HG03159 (cell line): ENCODE data around the gene NSFL1C.
A peak's percentile ranks its signal among the peaks of the same experiment; 100 is the strongest.

Experiments used
- ATAC-seq: cut with Tn5 transposase; IDR thresholded peaks from one replicate; pipeline ENCODE4 v1.9.1; 2021; ENCODE audit warnings: mild to moderate bottlenecking, moderate library complexity; ENCODE audit not compliant: unreplicated experiment

NSFL1C gene

DNA sequence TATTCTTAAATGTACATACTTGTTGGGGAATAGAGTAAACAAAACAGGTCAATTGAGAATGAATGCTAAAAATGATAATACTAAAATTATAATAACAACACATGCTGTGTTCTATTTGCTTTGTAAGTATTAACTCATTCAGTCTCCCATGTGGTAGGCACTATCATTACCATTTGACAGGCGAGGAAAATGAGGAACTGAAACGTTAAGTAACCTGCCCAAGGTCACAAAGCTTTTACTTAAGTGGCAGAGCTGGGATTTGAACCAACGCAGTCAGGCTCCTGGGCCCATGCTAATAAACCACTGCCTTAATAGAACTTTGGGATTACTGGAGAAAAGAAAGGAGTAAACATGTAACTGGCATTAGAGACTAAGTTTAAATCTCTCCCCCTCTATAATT, 3.8 kb downstream of the NSFL1C start:
- ATAC-seq, result no peak

DNA sequence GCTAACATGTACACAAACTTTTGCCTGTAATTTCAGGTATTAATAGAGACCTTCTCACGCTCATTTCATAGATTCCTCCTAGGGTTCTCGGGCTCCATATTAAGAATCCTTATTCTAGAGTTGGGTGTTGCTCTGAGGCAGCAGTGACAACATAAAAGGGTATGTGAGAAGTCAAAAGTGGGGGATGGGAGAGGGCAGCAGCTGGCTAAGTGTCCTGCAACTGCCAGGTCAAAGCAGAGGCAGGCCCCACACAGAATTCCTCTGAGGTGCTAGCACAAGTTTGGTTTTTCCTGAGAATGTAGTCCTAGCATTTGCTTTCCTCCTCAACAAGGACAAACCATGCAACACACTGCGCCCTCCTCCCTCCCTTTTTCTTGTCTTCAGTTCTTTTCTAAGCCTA, 4.6 kb downstream of the NSFL1C start:
- ATAC-seq, result no peak

DNA sequence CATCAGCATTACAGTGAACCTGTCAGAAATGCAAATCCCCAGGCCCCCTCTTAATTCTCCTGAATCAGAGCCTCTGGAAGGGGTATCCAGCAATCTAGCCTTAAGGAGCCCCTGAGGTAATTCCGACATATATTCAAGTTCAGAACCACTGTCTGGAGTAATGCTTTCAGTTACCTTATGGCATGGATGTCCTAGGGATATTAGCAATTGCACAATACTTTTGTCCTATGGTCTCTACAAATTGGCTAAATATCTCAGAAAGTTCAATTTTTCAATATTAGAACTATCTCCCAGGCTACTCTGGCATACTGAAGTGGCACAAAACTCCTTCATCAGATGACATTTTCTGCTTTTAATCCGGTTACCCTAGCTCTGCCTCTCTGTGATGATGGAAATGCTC, 6.4 kb downstream of the NSFL1C start:
- no peak for ATAC-seq

DNA sequence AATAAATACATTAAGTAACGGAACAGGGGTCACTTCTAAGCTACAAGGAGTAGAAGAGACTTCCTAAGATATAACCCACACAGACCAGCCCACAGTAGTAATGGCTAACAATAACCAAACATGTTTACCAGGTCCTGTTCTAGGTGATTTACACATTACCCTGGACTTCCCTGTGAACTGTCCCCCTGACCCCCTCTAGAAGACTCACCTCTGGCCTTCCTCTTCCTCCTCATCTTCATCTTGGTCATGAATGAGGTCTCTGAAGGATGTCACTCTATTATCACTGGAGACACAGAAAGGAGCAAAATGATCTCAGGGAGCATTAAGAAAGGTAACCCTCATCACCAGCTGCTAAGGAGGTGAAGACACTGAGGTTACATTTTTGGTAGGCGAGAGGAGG, 8.7 kb downstream of the NSFL1C start:
- no peak for ATAC-seq

DNA sequence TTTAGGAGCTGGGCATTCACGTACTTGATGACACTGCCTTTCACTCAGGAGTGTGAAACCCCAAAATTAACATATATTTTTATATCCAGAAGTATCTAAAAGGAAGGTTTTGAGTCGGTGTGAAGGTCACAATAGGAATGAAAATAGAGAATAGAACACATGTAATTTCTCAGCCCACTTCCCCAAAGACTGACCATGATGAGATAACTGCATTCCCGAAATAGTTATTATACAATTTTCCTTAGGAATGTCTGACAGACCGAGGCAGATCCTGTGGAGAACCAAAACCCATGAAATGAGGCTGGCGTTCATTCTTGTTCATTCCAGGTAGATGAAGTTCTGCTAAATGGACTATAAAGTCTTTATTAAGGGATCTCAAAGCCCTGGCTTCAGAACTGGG, 10.3 kb downstream of the NSFL1C start:
- no peak for ATAC-seq

DNA sequence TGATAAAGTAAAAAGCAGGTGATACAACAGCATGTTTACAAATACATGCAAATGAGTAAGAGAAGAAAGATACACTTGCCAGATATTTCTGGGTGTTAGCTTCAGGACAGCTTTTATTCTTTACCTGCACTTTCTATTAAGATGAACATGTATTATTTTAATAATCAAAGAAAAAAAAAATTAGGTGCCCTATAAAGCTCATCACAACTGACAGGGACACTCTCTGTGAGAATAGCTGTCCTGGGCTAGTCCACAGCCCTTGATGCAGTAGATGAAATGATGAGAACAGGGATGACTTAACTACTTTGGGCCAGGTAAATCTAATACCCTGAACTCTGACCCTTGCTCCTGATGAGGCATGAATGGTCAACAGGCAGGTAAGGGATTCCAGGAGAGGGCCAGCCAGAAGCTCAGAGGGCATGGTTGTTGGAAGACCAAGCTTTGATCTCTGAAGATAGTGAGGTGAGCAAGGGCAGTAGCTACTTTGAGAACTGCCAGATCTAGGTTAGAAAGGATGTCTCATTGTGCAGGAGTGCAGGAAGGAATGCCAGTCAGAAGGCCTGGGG, 15.6 kb downstream of the NSFL1C start:
- ATAC-seq, result no peak

DNA sequence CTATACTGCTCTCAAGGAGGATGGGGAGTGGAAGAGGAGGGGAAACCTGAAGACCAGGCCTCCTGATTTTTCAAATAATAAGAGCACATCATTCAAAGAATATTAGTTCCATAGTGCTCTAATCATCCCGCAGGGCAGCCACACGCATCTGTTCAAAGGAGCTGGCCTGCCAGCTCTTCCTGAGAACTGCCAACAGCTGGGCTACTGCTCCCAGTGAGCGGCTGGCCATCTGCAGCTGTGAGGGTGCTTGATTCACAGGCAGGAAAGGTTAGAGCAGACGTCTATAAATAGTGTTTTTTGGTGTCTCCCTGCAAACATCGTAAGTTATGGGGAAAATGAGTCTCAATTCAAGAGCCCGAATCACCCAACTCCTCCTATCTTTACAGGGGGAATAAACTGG, 17.3 kb downstream of the NSFL1C start:
- ATAC-seq, result no peak

DNA sequence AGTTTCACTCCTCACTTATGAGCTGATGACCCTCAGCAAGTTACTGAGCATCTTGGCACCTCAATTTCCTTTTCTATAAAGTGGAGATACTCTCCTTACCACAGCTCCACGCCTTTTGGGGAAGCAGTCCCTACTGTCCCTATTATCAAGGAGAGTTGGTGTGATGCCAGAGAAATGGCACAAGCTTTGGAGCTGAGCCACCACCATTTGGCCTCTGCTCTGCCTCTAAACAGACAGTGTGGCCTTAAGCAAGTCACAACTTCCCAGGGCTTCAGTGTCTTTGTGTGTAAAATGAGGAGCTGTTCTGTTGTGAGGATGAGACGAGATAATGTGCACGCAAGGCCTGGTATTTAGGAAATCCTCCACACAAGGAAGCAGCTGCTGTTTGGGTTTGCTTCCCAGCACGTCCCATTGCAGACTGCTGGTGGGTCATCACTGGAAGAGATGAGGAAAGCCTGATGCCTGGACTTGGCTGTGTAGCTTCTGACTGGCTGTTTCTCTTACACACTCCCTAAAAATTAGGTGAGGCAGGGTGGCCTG, 18.5 kb downstream of the NSFL1C start:
- ATAC-seq, result no peak

DNA sequence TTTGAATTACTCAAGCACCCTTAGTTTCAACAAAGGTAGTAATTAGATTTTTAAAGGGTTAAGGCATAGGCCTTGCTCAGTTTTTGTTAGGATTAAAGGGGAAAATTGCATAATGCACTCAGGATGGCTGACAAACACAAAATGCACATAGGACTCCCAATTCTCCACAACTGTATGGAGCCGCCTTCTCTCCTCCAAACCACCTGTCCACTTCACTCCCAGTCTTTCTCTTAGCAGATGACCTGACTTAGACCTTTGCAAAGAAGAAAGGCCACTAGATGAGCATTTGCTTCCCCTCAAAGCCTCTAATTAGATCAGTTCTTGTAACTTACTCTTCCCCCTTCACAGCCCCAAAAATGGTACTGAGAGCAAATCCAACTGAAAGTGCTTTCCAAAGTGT, 20.1 kb downstream of the NSFL1C start:
- no peak for ATAC-seq

DNA sequence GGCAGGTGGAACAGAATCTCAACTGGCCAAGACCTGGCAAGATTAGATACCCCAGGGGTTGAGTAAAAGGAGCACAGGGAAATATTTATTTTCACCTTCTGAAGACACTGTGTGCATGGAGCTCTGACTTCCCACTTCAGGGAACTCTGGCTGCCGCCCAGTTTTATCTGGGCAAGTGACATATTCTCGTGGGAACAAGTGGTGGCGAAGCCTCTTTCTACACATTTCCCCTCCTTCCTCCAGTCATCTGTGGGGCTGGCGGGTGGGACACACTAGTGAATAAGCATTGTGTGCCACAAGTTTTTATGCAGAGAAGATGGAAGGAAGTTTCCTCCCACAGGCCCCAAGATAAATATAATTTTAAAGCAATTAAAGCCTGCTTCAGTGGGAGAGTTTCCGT, 23.6 kb downstream of the NSFL1C start:
- ATAC-seq, result no peak

DNA sequence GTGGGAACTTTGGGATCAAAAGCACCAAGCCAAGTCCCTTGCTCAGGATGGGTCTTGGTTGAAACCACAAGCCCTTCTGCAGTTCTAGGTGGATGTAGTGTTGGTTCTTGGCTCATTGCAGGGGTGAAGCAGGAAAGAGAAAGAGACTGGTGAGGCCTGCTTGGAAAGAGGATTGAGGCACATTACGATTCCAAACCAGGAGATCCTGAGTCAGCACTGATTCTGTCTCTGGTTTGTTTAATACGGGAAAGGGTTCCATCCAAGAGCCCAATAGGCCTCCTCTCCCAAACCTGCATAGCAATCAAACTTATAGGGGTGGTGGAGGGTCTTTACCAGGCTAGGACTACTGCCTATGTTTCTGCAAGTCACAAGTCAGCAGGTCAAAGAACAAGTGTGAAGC, 24.3 kb downstream of the NSFL1C start:
- no peak for ATAC-seq

DNA sequence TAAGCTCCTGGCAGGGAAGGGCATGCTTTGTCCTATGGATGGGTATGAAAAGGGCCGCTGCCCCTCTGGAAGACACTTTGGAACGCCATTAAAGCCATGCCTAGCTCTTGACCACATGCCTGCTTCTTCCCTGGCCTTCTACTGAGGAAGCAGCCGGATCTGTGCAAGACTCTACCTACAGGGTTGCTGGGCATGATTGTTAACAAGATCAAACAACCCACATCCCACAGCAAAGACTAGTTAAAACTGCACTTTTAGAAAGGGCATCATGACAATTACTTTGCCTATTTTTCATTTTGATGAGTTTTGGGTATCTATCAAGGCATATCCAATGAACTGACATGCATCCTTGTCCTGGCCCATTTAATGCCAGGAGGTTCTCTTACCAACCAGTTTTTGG, 25.5 kb downstream of the NSFL1C start:
- ATAC-seq, result no peak

DNA sequence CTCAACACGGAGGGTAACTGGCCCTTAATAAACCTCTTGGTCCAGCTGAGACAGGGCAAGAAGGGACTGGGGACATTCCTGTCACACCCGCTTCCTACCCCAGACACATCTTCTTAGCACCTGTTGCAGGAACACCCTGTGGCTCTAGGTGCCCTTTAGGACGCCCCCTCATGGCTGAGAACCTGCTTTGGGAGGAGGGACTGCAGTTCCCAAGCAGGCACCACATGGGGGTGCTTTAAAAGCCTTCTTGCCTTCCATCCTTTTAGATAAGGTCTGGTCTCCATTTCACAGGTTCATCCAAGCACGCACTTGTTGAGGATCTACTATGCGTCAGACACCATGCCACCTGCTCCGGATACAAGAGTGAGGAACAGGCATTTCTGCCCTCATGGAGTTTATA, 26.6 kb downstream of the NSFL1C start:
- ATAC-seq, result no peak

DNA sequence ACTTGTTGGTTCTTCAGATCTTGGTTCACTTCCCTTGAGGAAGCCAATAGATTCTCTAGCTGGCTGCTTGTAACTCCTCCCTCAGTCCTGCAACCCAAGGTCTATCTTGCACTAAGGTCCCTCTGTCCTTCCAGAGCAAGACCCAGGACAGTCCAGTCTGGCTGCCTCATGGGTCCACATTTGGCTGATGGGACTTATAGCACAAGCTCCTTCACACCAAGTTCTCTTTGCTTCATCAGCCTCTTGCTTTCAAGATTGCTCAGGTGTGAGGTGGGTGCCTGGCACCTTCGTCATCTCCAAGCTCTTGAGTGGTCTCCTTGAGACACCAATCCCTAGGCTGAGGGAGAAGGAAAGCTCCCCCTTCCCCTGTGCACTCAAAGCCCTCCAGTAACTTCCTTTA, 28.3 kb downstream of the NSFL1C start:
- no peak for ATAC-seq

DNA sequence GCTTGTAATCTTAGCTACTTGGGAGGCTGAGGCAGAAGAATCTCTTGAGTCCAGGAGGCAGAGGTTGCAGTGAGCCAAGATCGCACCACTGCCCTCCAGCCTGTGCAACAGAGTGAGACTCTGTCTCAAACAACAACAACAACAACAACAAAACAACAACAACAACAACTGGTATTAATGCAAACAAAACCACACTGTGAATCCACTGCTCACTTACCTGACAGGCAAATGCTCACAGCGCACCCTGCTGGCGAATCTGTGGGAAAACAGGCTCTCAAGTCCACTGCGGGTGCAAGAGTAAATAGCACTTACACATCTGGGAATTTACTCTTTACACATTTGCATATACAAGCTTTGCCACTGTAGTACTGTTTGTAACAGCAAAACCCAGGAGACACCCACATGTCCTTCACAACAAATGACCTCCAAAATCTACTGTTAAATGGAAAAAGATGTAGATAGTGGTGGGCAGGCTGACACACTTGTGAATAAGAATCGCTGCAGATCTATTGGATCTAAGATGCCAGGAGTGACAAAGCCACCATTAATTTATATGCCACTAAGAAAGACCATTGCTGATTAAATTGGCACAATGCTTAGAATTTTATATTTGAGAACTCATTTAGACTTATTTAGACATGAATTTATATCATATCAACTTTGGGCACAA, 29.3 kb downstream of the NSFL1C start:
- no peak for ATAC-seq

DNA sequence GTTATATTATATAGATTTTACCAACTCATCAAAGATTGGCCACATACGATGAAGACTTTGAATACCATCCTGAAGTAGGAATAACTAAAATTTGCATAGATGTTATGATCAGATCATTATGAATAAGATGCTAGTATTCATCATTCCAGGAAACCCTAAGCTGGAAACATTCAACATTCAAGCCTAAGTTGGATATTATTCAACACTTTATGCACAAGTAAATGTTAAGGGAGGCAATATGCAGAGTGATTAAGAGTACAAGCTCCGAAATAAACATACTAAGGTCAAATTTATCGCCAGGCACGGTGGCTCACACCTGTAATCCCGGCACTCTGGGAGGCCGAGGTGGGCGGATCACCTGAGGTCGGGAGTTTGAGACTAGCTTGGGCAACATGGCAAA, 30.4 kb downstream of the NSFL1C start:
- ATAC-seq, result no peak

DNA sequence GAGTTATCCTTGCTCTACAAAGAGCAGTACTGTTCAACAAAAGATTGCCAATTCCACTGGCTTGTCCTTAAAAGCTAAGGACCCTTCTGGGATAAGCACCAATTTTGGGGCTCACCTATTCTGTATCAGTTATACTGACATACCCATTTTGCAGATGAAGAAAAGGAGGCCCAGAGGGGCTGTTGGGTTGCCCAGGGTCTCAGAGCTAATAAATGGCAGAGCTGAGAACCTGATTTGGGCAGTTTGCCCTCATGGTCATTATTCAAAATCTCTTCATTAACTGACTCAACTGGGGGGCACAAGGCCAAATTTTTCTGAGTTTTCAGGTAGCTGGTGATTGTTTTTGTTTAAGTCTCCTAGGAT, 31.3 kb downstream of the NSFL1C start:
- ATAC-seq, result no peak

DNA sequence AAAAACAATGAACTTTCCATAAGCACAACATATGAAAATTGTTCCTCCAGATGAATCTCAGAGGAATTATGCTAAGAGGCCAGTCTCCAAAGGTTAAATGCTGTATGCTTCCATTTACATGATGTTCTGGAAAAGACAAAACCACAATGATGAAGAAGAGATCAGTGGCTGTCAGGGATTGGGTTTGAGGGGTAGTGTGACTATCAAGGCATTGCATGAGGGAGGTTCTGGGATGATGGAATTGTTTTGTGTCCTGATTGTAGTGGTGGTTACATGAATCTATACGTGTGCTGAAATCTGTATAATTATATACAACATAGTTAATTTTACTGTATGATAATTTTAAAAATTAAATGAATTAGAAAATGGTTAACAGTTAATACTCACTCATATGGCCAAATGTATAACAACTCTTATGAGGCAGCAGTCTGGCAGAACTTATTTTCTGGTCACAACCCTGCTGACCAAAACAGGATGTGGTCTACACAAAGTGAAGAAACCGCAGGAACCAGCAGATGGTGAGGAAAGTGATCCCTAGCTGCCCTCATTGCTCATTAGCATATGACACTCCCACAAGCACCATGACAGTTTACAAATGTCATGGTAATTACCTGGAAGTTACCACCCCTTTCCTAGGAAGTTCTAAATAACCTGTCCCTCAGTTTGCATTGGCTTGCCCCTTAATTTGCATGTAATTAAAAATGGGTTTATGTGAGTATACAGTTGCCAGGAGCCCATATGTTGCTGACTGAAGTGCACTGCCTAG, 31.9 kb downstream of the NSFL1C start:
- peak; percentile 76 for ATAC-seq

DNA sequence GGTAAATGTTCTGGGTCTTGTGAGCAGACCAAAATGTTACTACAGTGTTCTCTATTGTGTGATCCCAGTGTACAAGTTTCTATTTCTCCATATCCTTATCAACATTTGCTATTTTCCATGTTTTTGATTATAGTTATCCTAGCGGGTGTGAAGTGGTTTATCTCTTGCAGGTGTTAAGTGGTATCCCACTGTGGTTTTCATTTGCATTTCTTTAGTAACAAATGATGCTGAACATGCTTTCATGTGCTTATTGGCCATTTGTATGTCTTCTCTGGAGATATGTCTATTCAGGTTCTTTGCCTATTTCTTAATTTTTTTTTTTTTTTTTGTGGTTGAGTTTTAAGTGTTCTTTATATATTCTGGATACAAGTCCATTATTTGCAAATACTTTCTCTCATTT, 35.5 kb downstream of the NSFL1C start:
- ATAC-seq, result no peak

DNA sequence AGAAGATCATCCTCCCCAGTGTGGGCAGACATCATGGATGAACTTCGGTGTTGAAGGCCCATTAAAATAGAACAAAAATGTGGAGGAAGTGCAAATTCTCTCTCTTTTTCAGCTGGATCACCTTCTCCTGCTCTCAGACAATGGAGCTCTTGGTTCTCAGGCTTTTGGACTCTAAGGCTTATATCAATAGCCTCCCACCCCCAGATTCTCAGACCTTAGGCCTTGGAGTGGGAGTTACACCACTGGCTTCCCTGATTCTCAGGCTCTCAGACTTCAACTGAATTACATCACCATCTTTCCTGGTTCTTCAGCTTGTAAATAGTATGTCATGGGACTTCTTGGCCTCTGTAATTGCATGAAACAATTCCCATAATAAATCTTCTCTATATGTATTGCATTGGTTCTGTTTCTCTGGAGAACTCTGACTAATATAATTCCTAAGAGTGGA, 36.6 kb downstream of the NSFL1C start:
- no peak for ATAC-seq

DNA sequence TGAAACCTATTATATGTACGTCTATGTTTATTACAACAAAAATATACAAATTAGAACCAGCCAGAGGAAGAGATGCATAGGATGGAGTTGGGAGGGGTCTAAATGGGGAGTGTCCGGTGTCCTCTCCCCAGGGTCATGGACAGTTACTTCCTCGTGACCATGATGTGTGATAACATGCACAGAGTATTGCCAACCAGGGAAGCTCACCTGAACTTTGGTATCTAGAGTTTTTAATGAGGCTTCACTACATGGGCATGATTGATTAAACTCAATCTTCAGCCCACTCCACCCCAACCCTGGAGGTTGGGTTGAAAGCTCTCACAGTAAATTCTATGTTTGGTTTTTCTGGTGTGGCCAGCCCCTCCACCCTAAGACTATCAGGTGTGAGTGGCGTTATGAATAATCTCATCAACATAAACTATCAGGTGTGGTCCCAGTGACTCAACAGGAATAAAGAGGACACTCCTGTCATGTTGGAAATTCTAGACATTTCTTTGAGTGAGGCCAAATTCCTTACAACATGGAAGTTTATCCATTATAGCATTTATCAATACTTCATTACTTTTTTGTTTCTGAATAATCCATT, 37.4 kb downstream of the NSFL1C start:
- no peak for ATAC-seq
